SK-N-SH (cell line): ENCODE measurements around the gene COL4A5. TPM values are rescaled to one million over a fixed set of nuclear protein-coding genes. Genes with fewer than 3 reads are reported as not detected.

Experiments used
- CTCF ChIA-PET: fragments of 300-600, 350-600 bp; formaldehyde crosslinking; extraction: SDS; loops from one replicate; lab custom pipeline; 2021; lab: Yijun Ruan, JAX
- POLR2A ChIA-PET: fragments of 350-600 bp; sonication (Branson Sonifier 250); formaldehyde crosslinking; extraction: SDS; loops from one replicate; lab custom pipeline; 2020; ENCODE audit warnings: antibody characterized with exemption, inconsistent platforms; lab: Yijun Ruan, JAX
- DNase-seq: peaks from one replicate; pipeline ENCODE4 v3.0.0; 2012
- H2AFZ ChIP-seq: fragments of 200-600 bp; sonication (generic); 2 replicates; pipeline ENCODE4 v1.8.1; 2016; ENCODE audit warnings: antibody characterized with exemption, mild to moderate bottlenecking, low read depth
- H3F3A ChIP-seq: fragments of 200-600 bp; sonication (generic); replicated peaks from 2 replicates; pipeline ENCODE3; 2016; ENCODE audit warnings: antibody characterized with exemption, mild to moderate bottlenecking; ENCODE audit not compliant: insufficient read depth
- H3K27ac ChIP-seq, 2 experiments: fragments of 200-500 bp in 1 of 2; fragments of 200-600 bp in 1 of 2; sonication (Bioruptor generic) in 1 of 2; sonication (generic), shearing (Covaris generic) in 1 of 2; 2 replicates each; pipeline versions ENCODE4 v1.5.1 to v1.6.1; 2014 to 2016; ENCODE audit warnings: low read depth in 2 of 2, inconsistent platforms in 1 of 2, low read length in 1 of 2, mild to moderate bottlenecking in 1 of 2, mixed read lengths in 1 of 2
- H3K27me3 ChIP-seq: fragments of 200-600 bp; sonication (generic), shearing (Covaris generic); 2 replicates; pipeline ENCODE4 v1.6.1; 2016; ENCODE audit warnings: mixed run types; ENCODE audit not compliant: insufficient read depth
- H3K36me3 ChIP-seq, 2 experiments: fragments of 200-500 bp in 1 of 2; fragments of 200-600 bp in 1 of 2; sonication (Bioruptor generic) in 1 of 2; sonication (generic) in 1 of 2; replicated peaks in 1 of 2; 2 replicates each; pipeline versions ENCODE3 to v1.5.1; 2014 to 2016; ENCODE audit warnings: low read length in 1 of 2, mild to moderate bottlenecking in 1 of 2; ENCODE audit not compliant: insufficient read depth in 2 of 2, control insufficient read depth in 1 of 2
- H3K4me1 ChIP-seq, 2 experiments: fragments of 200-500 bp in 1 of 2; fragments of 200-600 bp in 1 of 2; sonication (Bioruptor generic) in 1 of 2; sonication (generic), shearing (Covaris generic) in 1 of 2; 2 replicates each; pipeline versions ENCODE4 v1.5.1 to v1.6.1; 2014 to 2016; ENCODE audit warnings: low read depth in 1 of 2, low read length in 1 of 2, mixed run types in 1 of 2; ENCODE audit not compliant: insufficient read depth in 2 of 2, control insufficient read depth in 1 of 2
- H3K4me2 ChIP-seq: fragments of 200-600 bp; sonication (generic), shearing (Covaris generic); 2 replicates; pipeline ENCODE4 v1.6.1; 2017; ENCODE audit warnings: mixed run types
- H3K4me3 ChIP-seq, 2 experiments: fragments of 200-500 bp in 1 of 2; fragments of 200-600 bp in 1 of 2; sonication (Bioruptor generic) in 1 of 2; sonication (generic), shearing (Covaris generic) in 1 of 2; 2 replicates each; pipeline versions ENCODE4 v1.5.1 to v1.8.1; 2014 to 2016; ENCODE audit warnings: low read depth in 2 of 2, inconsistent platforms in 1 of 2, low read length in 1 of 2, mild to moderate bottlenecking in 1 of 2, mixed read lengths in 1 of 2, moderate library complexity in 1 of 2
- H3K79me2 ChIP-seq: fragments of 200-600 bp; sonication (generic); 2 replicates; pipeline ENCODE4 v1.8.1; 2017; ENCODE audit warnings: mild to moderate bottlenecking; ENCODE audit not compliant: insufficient read depth
- H3K9ac ChIP-seq: fragments of 200-600 bp; sonication (generic); 2 replicates; pipeline ENCODE4 v1.6.1; 2017; ENCODE audit warnings: mixed run types
- H3K9me2 ChIP-seq: fragments of 200-600 bp; sonication (generic); 2 replicates; pipeline ENCODE4 v1.6.1; 2017; ENCODE audit warnings: mixed run types
- H3K9me3 ChIP-seq: fragments of 200-600 bp; sonication (generic); 2 replicates; pipeline ENCODE4 v1.6.1; 2017; ENCODE audit warnings: mixed run types, mild to moderate bottlenecking, moderate library complexity
- H4K20me1 ChIP-seq: fragments of 200-600 bp; sonication (generic); 2 replicates; pipeline ENCODE4 v1.6.1; 2017; ENCODE audit warnings: mild to moderate bottlenecking, mixed run types; ENCODE audit not compliant: insufficient read depth
- FOXJ3 ChIP-seq: sonication (generic); formaldehyde crosslinking; IDR thresholded peaks from 2 replicates; pipeline ENCODE4 v1.5.1; 2020; ENCODE audit warnings: mild to moderate bottlenecking, missing genetic modification reagents
- JUND ChIP-seq: IDR thresholded peaks from 2 replicates; pipeline ENCODE4 v1.4.0; 2012
- MEF2A ChIP-seq: IDR thresholded peaks from 2 replicates; pipeline ENCODE4 v1.4.0; 2012; ENCODE audit warnings: low read depth, borderline replicate concordance
- NFIC ChIP-seq: IDR thresholded peaks from 2 replicates; pipeline ENCODE4 v1.4.0; 2012; ENCODE audit warnings: borderline replicate concordance
- NRF1 ChIP-seq: IDR thresholded peaks from 2 replicates; pipeline ENCODE4 v1.6.1; 2012; ENCODE audit warnings: low read depth, mild to moderate bottlenecking, low read length
- PBX3 ChIP-seq: IDR thresholded peaks from 2 replicates; pipeline ENCODE4; 2012
- RFX5 ChIP-seq: IDR thresholded peaks from 2 replicates; pipeline ENCODE4 v1.6.1; 2012; ENCODE audit warnings: mild to moderate bottlenecking, improper control_type of control experiment, low read length
- SIN3A ChIP-seq: IDR thresholded peaks from 2 replicates; pipeline ENCODE4 v1.6.1; 2012; ENCODE audit warnings: low read depth, mild to moderate bottlenecking, low read length, moderate library complexity, borderline replicate concordance
- TAF1 ChIP-seq: IDR thresholded peaks from 2 replicates; pipeline ENCODE4 v1.6.1; 2012; ENCODE audit warnings: low read depth, mild to moderate bottlenecking, low read length, moderate library complexity, borderline replicate concordance
- TEAD4 ChIP-seq: IDR thresholded peaks from 2 replicates; pipeline ENCODE4 v1.4.0; 2012; ENCODE audit warnings: mild to moderate bottlenecking, borderline replicate concordance; ENCODE audit not compliant: insufficient read depth
- USF1 ChIP-seq: IDR thresholded peaks from 2 replicates; pipeline ENCODE4 v1.4.0; 2012; ENCODE audit warnings: low read depth, borderline replicate concordance
- YY1 ChIP-seq: IDR thresholded peaks from 2 replicates; pipeline ENCODE4 v1.4.0; 2012; ENCODE audit warnings: low read depth, mild to moderate bottlenecking
- ZBTB33 ChIP-seq: IDR thresholded peaks from 2 replicates; pipeline ENCODE4 v1.4.0; 2012; ENCODE audit warnings: low read depth, borderline replicate concordance
- WGBS: methylation state at CpG from one replicate; pipeline ENCODE4 v1.1.6; 2017; ENCODE audit warnings: low lambda C conversion rate; 5-methylcytosine and 5-hydroxymethylcytosine counted together
- polyA plus RNA-seq, 3 experiments: library from polyadenylated mRNA; depleted of rRNA; stranded (reverse); fragments of >200 nt; gene quantifications; 2 replicates each; pipeline ENCODE4 v1.2.3, GENCODE V29; 2012
- TF ChIP-seq, protein P1 (sequence below): fragments of 150-350 bp; IDR thresholded peaks from 2 replicates; pipeline ENCODE4 v1.6.1; 2016; ENCODE audit warnings: mild to moderate bottlenecking, low read depth, low read length
- TF ChIP-seq, protein P2 (sequence below): IDR thresholded peaks from 2 replicates; pipeline ENCODE4 v1.6.1; 2012; ENCODE audit warnings: mild to moderate bottlenecking, low read depth, low read length, moderate library complexity

Gene COL4A5
- polyA plus RNA-seq, 1 of the 3 experiments (the other 2 are of a cell fraction), result 0.02 TPM

DNA sequence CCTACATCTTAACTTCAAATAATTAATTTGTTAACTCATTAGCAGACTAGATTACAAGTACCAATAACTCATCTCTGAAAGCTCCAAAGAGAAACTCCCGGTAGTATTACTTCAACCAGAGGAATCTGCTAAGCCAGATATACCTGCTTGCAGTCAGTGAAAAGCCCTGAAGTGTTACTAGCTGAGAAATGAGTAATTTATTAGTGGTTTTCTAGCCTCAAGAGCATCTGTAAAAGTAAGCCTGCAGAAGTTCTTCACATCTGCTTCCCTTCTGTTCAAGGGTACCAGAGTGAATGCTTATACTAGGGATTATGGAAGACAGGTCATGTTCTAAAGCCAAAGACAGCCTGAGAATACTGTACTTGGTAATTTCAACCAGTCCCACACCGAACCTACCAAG, 262.0 kb downstream of the COL4A5 start:
- ChIA-PET CTCF (no interaction called here), POLR2A (no interaction called here)
- H3K79me2 ChIP-seq, result no peaks in the 10 kb centered on the region
- 4% methylated on average over 2 of the region's 2 CpGs for WGBS
- H4K20me1 ChIP-seq, result no peaks in the 10 kb centered on the region
- H3K36me3 ChIP-seq, result no peaks in the 10 kb centered on the region
- no peak overlapping the region for H3K9ac ChIP-seq
- no peak for DNase-seq
- no peak overlapping the region for H3K4me3 ChIP-seq
- H3K27ac ChIP-seq, result no peak overlapping the region
- TF ChIP-seq NFIC (no peak), TEAD4 (no peak), NRF1 (no peak), YY1 (no peak), PBX3 (no peak), ZBTB33 (no peak), JUND (no peak), FOXJ3 (CRISPR knock-in tag) (no peak), MEF2A (no peak), SIN3A (no peak), USF1 (no peak), RFX5 (no peak), TAF1 (no peak)
- TF ChIP-seq, protein P1, sequence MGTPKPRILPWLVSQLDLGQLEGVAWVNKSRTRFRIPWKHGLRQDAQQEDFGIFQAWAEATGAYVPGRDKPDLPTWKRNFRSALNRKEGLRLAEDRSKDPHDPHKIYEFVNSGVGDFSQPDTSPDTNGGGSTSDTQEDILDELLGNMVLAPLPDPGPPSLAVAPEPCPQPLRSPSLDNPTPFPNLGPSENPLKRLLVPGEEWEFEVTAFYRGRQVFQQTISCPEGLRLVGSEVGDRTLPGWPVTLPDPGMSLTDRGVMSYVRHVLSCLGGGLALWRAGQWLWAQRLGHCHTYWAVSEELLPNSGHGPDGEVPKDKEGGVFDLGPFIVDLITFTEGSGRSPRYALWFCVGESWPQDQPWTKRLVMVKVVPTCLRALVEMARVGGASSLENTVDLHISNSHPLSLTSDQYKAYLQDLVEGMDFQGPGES, result no peak
- TF ChIP-seq, protein P2, sequence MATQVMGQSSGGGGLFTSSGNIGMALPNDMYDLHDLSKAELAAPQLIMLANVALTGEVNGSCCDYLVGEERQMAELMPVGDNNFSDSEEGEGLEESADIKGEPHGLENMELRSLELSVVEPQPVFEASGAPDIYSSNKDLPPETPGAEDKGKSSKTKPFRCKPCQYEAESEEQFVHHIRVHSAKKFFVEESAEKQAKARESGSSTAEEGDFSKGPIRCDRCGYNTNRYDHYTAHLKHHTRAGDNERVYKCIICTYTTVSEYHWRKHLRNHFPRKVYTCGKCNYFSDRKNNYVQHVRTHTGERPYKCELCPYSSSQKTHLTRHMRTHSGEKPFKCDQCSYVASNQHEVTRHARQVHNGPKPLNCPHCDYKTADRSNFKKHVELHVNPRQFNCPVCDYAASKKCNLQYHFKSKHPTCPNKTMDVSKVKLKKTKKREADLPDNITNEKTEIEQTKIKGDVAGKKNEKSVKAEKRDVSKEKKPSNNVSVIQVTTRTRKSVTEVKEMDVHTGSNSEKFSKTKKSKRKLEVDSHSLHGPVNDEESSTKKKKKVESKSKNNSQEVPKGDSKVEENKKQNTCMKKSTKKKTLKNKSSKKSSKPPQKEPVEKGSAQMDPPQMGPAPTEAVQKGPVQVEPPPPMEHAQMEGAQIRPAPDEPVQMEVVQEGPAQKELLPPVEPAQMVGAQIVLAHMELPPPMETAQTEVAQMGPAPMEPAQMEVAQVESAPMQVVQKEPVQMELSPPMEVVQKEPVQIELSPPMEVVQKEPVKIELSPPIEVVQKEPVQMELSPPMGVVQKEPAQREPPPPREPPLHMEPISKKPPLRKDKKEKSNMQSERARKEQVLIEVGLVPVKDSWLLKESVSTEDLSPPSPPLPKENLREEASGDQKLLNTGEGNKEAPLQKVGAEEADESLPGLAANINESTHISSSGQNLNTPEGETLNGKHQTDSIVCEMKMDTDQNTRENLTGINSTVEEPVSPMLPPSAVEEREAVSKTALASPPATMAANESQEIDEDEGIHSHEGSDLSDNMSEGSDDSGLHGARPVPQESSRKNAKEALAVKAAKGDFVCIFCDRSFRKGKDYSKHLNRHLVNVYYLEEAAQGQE, result no peak
- 0 out of 2 replicates have a peak, but pooled peaks cover 5% of the 10 kb centered on the region for H3K27me3 ChIP-seq
- H3K4me2 ChIP-seq, result no peak overlapping the region
- H2AFZ ChIP-seq, result no peak overlapping the region
- no peaks in the 10 kb centered on the region for H3K4me1 ChIP-seq
- H3K9me2 ChIP-seq, result no peaks in the 10 kb centered on the region
- H3F3A ChIP-seq, result no peaks in the 10 kb centered on the region
- H3K9me3 ChIP-seq, result no peaks in the 10 kb centered on the region
